Endothelial cell of umbilical vein (primary cell): ENCODE data around the gene FOXP4. TPM values are rescaled to one million over a fixed set of nuclear protein-coding genes. Genes with fewer than 3 reads are reported as not detected.

Source experiments
- BruUV-seq: library from RNA; stranded (reverse); fragments of 400-500 nt; replicated peaks from 2 replicates; lab custom pipeline; 2021; lab: Mats Ljungman, UMichigan
- CTCF ChIA-PET: fragments of 300-600, 350-600 bp; sonication (Branson Sonifier 250); formaldehyde crosslinking; loops from one replicate; lab custom pipeline; 2021; ENCODE audit warnings: antibody characterized with exemption, inconsistent platforms; lab: Charles Lee
- POLR2A ChIA-PET: fragments of 300-600, 350-600 bp; sonication (Branson Sonifier 250); formaldehyde crosslinking; loops from one replicate; lab custom pipeline; 2021; ENCODE audit warnings: antibody characterized with exemption, inconsistent platforms; lab: Charles Lee
- DNase-seq: peaks from one replicate; pipeline ENCODE4 v3.0.0-alpha.2; 2011; ENCODE audit warnings: low read depth, low spot score
- FAIRE-seq: peaks from 2 replicates; lab custom pipeline; 2011; peaks lifted over from hg19 to GRCh38; lab: Jason Lieb, UNC
- H2AFZ ChIP-seq: 2 replicates; pipeline ENCODE4 v1.6.0; 2012; ENCODE audit warnings: low read depth, low read length, control low read depth, inconsistent platforms
- H3K27ac ChIP-seq: 2 replicates; pipeline ENCODE4 v1.5.1; 2011; ENCODE audit warnings: low read depth, mild to moderate bottlenecking, control low read depth, low read length, moderate library complexity; ENCODE audit not compliant: insufficient read depth
- H3K27me3 ChIP-seq, 2 experiments: 2 replicates each; pipeline versions ENCODE4 v1.6.0 to v1.6.1; 2011; ENCODE audit warnings: low read length in 2 of 2, mixed read lengths in 1 of 2; ENCODE audit not compliant: control insufficient read depth in 2 of 2, insufficient read depth in 2 of 2
- H3K36me3 ChIP-seq, 2 experiments: 2 replicates in 1 of 2; 3 replicates in 1 of 2; pipeline ENCODE4 v1.5.1; 2011; ENCODE audit warnings: low read length in 2 of 2, mild to moderate bottlenecking in 1 of 2, moderate library complexity in 1 of 2; ENCODE audit not compliant: control insufficient read depth in 2 of 2, insufficient read depth in 2 of 2; ENCODE audit errors: extremely low read depth in 1 of 2
- H3K4me1 ChIP-seq: 3 replicates; pipeline ENCODE4 v1.5.1; 2011; ENCODE audit warnings: mild to moderate bottlenecking, low read length; ENCODE audit not compliant: control insufficient read depth, insufficient read depth; ENCODE audit errors: extremely low read depth
- H3K4me2 ChIP-seq: 2 replicates; pipeline ENCODE4 v1.6.1; 2011; ENCODE audit warnings: low read length, control low read depth, mixed read lengths; ENCODE audit not compliant: insufficient read depth
- H3K4me3 ChIP-seq, 3 experiments: fragments of 200-600 bp in 1 of 3; sonication (generic), shearing (Covaris generic) in 1 of 3; replicated peaks in 1 of 3; 2 replicates each; pipeline ENCODE4 v1.5.1; 2011 to 2016; ENCODE audit warnings: control low read depth in 3 of 3, low read length in 3 of 3, mild to moderate bottlenecking in 2 of 3, inconsistent platforms in 1 of 3, low read depth in 1 of 3, moderate library complexity in 1 of 3; ENCODE audit not compliant: insufficient read depth in 1 of 3
- H3K79me2 ChIP-seq: 2 replicates; pipeline ENCODE4 v1.6.0; 2012; ENCODE audit warnings: low read length, inconsistent platforms; ENCODE audit not compliant: control insufficient read depth, insufficient read depth
- H3K9ac ChIP-seq: replicated peaks from 2 replicates; pipeline ENCODE3; 2011; ENCODE audit warnings: low read length, control low read depth; ENCODE audit not compliant: insufficient read depth; ENCODE audit errors: extremely low read depth
- H3K9me1 ChIP-seq: replicated peaks from 3 replicates; pipeline ENCODE4 v1.6.0; 2011; ENCODE audit warnings: mild to moderate bottlenecking, low read length; ENCODE audit not compliant: control insufficient read depth, insufficient read depth; ENCODE audit errors: extremely low read depth
- H3K9me3 ChIP-seq: replicated peaks from 2 replicates; pipeline ENCODE4 v1.5.1; 2012; ENCODE audit warnings: low read length, inconsistent platforms; ENCODE audit not compliant: control insufficient read depth, insufficient read depth
- H4K20me1 ChIP-seq: replicated peaks from 2 replicates; pipeline ENCODE3; 2011; ENCODE audit warnings: mild to moderate bottlenecking, low read length; ENCODE audit not compliant: control insufficient read depth, insufficient read depth; ENCODE audit errors: extremely low read depth
- EZH2 ChIP-seq: IDR thresholded peaks from 2 replicates; pipeline ENCODE4 v1.6.1; 2012; ENCODE audit warnings: borderline replicate concordance, low read depth, mild to moderate bottlenecking, moderate library complexity, low read length, inconsistent platforms; ENCODE audit not compliant: severe bottlenecking
- FOS ChIP-seq: IDR thresholded peaks from 2 replicates; pipeline ENCODE4 v1.6.1; 2011; ENCODE audit warnings: mild to moderate bottlenecking, low read length, moderate library complexity, borderline replicate concordance; ENCODE audit not compliant: insufficient read depth
- JUN ChIP-seq: IDR thresholded peaks from 2 replicates; pipeline ENCODE4 v1.6.1; 2011; ENCODE audit warnings: borderline replicate concordance, low read depth; ENCODE audit not compliant: insufficient read length, insufficient read depth
- MYC ChIP-seq: IDR thresholded peaks from one replicate; pipeline ENCODE4 v1.6.1; 2011; ENCODE audit warnings: mild to moderate bottlenecking, low read depth, low read length
- POLR2A ChIP-seq: IDR thresholded peaks from 2 replicates; pipeline ENCODE4 v1.6.1; 2012; ENCODE audit warnings: low read depth, mild to moderate bottlenecking, control low read depth, low read length
- POLR2AphosphoS5 ChIP-seq: IDR thresholded peaks from 2 replicates; pipeline ENCODE4 v1.6.1; 2012; ENCODE audit warnings: low read depth, mild to moderate bottlenecking, control low read depth, low read length, moderate library complexity; ENCODE audit not compliant: insufficient read depth
- dilution Hi-C: fragments of 300-500 bp; cut with MboI; formaldehyde crosslinking; loops from one replicate; pipeline ENCODE4 v1.15.0; 2019; ENCODE audit warnings: low sequenced_read_pairs; ENCODE audit not compliant: extremely low pct_ligation_motif_present
- intact Hi-C: fragments of 100-400 bp; cut with micrococcal nuclease; formaldehyde crosslinking; loops from one replicate; pipeline ENCODE4 v1.10.0; 2022
- polyA plus RNA-seq, 4 experiments: library from polyadenylated mRNA; depleted of rRNA in 3 of 4; stranded (reverse) in 3 of 4; unstranded in 1 of 4; fragments of >200 nt; gene quantifications; 2 replicates each; pipeline versions ENCODE4 v1.2.1 to v1.2.3, GENCODE V29; 2011 to 2012; ENCODE audit warnings: missing spikeins in 1 of 4
- total RNA-seq: library from RNA; stranded (reverse); gene quantifications from 2 replicates; pipeline ENCODE4 v1.2.3, GENCODE V29; 2021
- TF ChIP-seq, protein P1 (sequence below): IDR thresholded peaks from 2 replicates; pipeline ENCODE4 v1.6.1; 2011; ENCODE audit not compliant: insufficient read depth, insufficient read length
- TF ChIP-seq, protein P2 (sequence below), 2 donors: IDR thresholded peaks; 1 replicate in 1 of 2; 2 replicates in 1 of 2; pipeline ENCODE4 v1.5.1; 2011; ENCODE audit warnings: low read length in 2 of 2, mild to moderate bottlenecking in 2 of 2, moderate library complexity in 2 of 2, control low read depth in 1 of 2, inconsistent platforms in 1 of 2, low read depth in 1 of 2; ENCODE audit not compliant: insufficient read depth in 1 of 2; ENCODE audit errors: extremely low read depth in 1 of 2

FOXP4 gene
- total and polyA plus RNA-seq, 2 donors (not counting 3 experiments of a cell fraction or from before 2014, with no cell fraction given) = 5.6 to 23.9 TPM

DNA sequence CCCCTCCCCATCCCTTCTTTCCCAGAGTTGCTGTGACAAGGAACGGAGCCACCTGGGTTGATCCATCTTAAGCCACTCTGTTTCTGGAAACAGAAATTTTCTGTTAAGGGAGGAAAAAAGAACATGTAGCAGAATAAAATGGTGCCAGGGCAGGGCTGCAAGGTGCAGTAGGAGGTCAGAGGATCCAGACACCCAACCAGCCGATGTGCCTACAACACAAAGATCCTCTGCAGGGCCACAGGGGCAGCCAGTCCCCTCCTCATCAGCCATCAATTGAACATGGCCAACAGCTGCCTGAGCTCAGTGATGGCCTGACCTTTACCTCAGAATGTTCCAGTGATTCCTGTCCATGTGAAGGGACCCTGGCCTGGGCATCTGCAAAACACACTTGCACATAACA lies 103.9 kb downstream of the FOXP4 start:
- no peaks in the 10 kb centered on the region for H4K20me1 ChIP-seq
- peaks cover 0 to 54% of the 10 kb centered on the region in 2 experiments for H3K36me3 ChIP-seq
- no peak overlapping the region for H2AFZ ChIP-seq
- intact Hi-C loops (no loop called here), dilution Hi-C loops (no loop called here)
- H3K9me1 ChIP-seq = no peaks in the 10 kb centered on the region
- ChIA-PET POLR2A (no interaction called here), CTCF (interaction anchor here (1.7 kb wide), 1 partner anchor 48 kb away, joined by 4 read pairs; no protein-coding TSS in a partner anchor)
- no peaks in the 10 kb centered on the region for H3K79me2 ChIP-seq
- H3K27ac ChIP-seq = no peak overlapping the region
- no peaks in the 10 kb centered on the region for H3K9me3 ChIP-seq
- H3K4me3 ChIP-seq = no peak overlapping the region
- FAIRE-seq = no peak
- BruUV-seq = no TSS peak
- DNase-seq = no peak
- no peaks in the 10 kb centered on the region for H3K4me1 ChIP-seq
- TF ChIP-seq EZH2 = no peak
- TF ChIP-seq, protein P1, sequence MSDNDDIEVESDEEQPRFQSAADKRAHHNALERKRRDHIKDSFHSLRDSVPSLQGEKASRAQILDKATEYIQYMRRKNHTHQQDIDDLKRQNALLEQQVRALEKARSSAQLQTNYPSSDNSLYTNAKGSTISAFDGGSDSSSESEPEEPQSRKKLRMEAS = no peak
- TF ChIP-seq POLR2AphosphoS5 = no peak
- TF ChIP-seq MYC = no peak
- TF ChIP-seq, protein P2, sequence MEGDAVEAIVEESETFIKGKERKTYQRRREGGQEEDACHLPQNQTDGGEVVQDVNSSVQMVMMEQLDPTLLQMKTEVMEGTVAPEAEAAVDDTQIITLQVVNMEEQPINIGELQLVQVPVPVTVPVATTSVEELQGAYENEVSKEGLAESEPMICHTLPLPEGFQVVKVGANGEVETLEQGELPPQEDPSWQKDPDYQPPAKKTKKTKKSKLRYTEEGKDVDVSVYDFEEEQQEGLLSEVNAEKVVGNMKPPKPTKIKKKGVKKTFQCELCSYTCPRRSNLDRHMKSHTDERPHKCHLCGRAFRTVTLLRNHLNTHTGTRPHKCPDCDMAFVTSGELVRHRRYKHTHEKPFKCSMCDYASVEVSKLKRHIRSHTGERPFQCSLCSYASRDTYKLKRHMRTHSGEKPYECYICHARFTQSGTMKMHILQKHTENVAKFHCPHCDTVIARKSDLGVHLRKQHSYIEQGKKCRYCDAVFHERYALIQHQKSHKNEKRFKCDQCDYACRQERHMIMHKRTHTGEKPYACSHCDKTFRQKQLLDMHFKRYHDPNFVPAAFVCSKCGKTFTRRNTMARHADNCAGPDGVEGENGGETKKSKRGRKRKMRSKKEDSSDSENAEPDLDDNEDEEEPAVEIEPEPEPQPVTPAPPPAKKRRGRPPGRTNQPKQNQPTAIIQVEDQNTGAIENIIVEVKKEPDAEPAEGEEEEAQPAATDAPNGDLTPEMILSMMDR (IDR thresholded peaks at IDR 0.05; ENCODE audit: extremely low read depth in 1 of 2, insufficient read depth in 1 of 2, low read depth in 1 of 2, low read length in 2 of 2) = no peak
- TF ChIP-seq FOS = no peak
- TF ChIP-seq JUN = no peak
- TF ChIP-seq POLR2A = no peak
- H3K27me3 ChIP-seq = no peaks in the 10 kb centered on the region
- H3K9ac ChIP-seq = no peak overlapping the region
- H3K4me2 ChIP-seq = no peak overlapping the region
